Bronchial smooth muscle cell (primary cell): ENCODE results near the gene MYOD1. TPM values are rescaled to one million over a fixed set of nuclear protein-coding genes. Genes with fewer than 3 reads are reported as not detected.

Source experiments
- total RNA-seq: library from RNA; depleted of rRNA; stranded (reverse); fragments of >200 nt; gene quantifications from 2 replicates; pipeline ENCODE4 v1.2.1, GENCODE V29; 2014

The MYOD1 gene
- not detected in 2 replicates for total RNA-seq

GRCh38 chr11:17719028-17719937 lies at the start of gene MYOD1:
Gene MYOD1 (plus strand): TSS chr11:17719571. CDS start chr11:17719783, 212 bp downstream.

GRCh38 chr11:17734418-17734911 lies 15.1 kb downstream of the MYOD1 start, which contains the start of gene KCNC1:
Gene KCNC1 (plus strand): TSS chr11:17734781. CDS start chr11:17736003, 1,222 bp downstream.

Other genes with a start within 250 kb of the MYOD1 start
- gene ABCC8, start 242.7 kb upstream of the MYOD1 start, total RNA-seq: not detected in 2 replicates
- gene USH1C, start 175.2 kb upstream of the MYOD1 start, total RNA-seq: not detected in 2 replicates
- not detected in 2 replicates for gene OTOG, start 172.3 kb upstream of the MYOD1 start, total RNA-seq
- under 0.01 TPM in 1 of 2 replicates, not detected in the other for gene KCNC1, start 15.2 kb downstream of the MYOD1 start, total RNA-seq